Duodenal mucosa (tissue), 2 donors: ENCODE measurements around the gene AFG1L.
"Not testable (repeated sequence)": the region's sequence is repeated elsewhere in the genome, so short reads cannot be mapped to it uniquely, and the experiment has no call there.

Source experiments
- H3K27ac ChIP-seq: one replicate; pipeline ENCODE4 v1.7.0; 2013; ENCODE audit warnings: low read depth, low read length
- H3K27me3 ChIP-seq, 2 donors: one replicate each; pipeline ENCODE4 v1.7.0; 2013; ENCODE audit warnings: low read length in 2 of 2, control low read depth in 1 of 2; ENCODE audit not compliant: insufficient read depth in 2 of 2, control insufficient read depth in 1 of 2
- H3K36me3 ChIP-seq, 2 donors: one replicate each; pipeline ENCODE4 v1.7.0; 2013; ENCODE audit warnings: low read length in 2 of 2, control low read depth in 1 of 2; ENCODE audit not compliant: insufficient read depth in 2 of 2, control insufficient read depth in 1 of 2
- H3K4me1 ChIP-seq, 2 donors: one replicate each; pipeline ENCODE4 v1.7.0; 2013; ENCODE audit warnings: low read length in 2 of 2, control low read depth in 1 of 2; ENCODE audit not compliant: insufficient read depth in 2 of 2, control insufficient read depth in 1 of 2
- H3K4me3 ChIP-seq, 2 donors: one replicate each; pipeline ENCODE4 v1.7.0; 2013; ENCODE audit warnings: low read length in 2 of 2, low read depth in 1 of 2
- H3K9ac ChIP-seq, 2 donors: one replicate each; pipeline ENCODE4 v1.7.0; 2013; ENCODE audit warnings: low read length in 2 of 2, low read depth in 1 of 2
- H3K9me3 ChIP-seq, 2 donors: one replicate each; pipeline ENCODE4 v1.7.0; 2013; ENCODE audit warnings: low read length in 2 of 2, control low read depth in 1 of 2; ENCODE audit not compliant: control insufficient read depth in 1 of 2

The AFG1L gene

GRCh38 chr6:108403236-108403635 is 108.4 kb downstream of the AFG1L start:
- no peaks in the 10 kb centered on the region for H3K27me3 ChIP-seq
- no peak overlapping the region for H3K4me3 ChIP-seq
- H3K36me3 ChIP-seq = no peaks in the 10 kb centered on the region
- no peak overlapping the region for H3K9ac ChIP-seq
- no peak overlapping the region for H3K27ac ChIP-seq
- H3K9me3 ChIP-seq = no peaks in the 10 kb centered on the region
- peaks cover 3 to 6% of the 10 kb centered on the region in 2 donors for H3K4me1 ChIP-seq

GRCh38 chr6:108406943-108407342 is 112.1 kb downstream of the AFG1L start:
- Histone ChIP-seq H3K4me3 (no peak overlapping the region), H3K27me3 (no peaks in the 10 kb centered on the region), H3K4me1 (peaks cover 6 to 10% of the 10 kb centered on the region in 2 donors)

DNA sequence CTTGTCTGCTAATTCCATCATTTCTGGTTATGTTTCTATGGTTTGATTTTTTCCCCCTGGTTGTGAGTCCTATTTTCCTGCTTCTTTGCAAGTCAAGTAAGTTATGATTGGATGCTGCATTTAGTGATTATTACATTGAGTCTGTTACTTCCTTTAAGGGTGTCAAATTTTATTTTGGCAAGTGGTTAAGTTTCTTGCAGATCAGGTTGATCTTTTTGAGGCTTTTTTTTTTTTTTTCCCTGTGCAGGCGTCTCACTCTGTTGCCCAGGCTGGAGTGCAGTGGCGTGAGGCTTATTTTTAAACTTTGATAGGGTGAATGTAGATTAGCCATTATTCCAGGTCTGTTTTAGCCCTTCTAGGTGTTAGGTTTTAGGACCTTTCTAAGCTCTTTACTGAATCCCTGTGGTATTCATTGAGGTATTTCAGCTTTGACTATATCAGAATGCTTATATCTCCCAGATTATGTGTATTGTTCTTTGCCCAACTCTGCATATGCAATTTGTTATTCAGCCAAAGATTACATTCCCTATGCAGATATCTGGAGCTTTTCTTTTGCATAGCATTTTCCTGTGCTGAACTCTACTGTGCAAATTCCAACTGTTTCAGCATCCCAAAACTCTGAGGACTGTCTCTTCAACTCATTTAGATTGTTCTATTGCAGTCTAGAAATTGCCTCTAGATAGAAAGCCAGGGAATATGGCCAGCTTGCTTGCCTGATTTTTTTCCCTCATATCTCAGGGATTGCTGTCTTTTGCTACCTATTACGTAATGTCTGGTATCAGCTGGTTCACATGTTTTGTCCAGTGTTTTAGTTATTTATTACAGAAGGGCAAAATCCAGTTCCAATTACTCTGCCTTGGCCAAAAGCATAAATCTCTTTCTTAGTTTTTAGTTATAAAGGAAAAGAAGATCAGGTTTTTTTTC is 113.3 kb downstream of the AFG1L start:
- no peak overlapping the region for H3K27ac ChIP-seq

More at GRCh38 chr6:108406943-108407342, 112.1 kb downstream of the AFG1L start:
- Histone ChIP-seq H3K36me3 (no peaks in the 10 kb centered on the region), H3K27ac (no peak overlapping the region), H3K9me3 (no peaks in the 10 kb centered on the region), H3K9ac (no peak overlapping the region)

GRCh38 chr6:108408861-108409260 is 114.0 kb downstream of the AFG1L start:
- no peaks in the 10 kb centered on the region for H3K27me3 ChIP-seq
- H3K4me3 ChIP-seq = no peak overlapping the region
- no peaks in the 10 kb centered on the region for H3K9me3 ChIP-seq
- no peaks in the 10 kb centered on the region for H3K36me3 ChIP-seq
- H3K4me1 ChIP-seq = peaks cover 6 to 10% of the 10 kb centered on the region in 2 donors
- no peak overlapping the region for H3K27ac ChIP-seq
- no peak overlapping the region for H3K9ac ChIP-seq

More for the DNA sequence above, 113.3 kb downstream of the AFG1L start:
- H3K36me3 ChIP-seq = no peaks in the 10 kb centered on the region
- H3K4me1 ChIP-seq = peaks cover 6 to 10% of the 10 kb centered on the region in 2 donors
- H3K9ac ChIP-seq = no peak overlapping the region
- no peak overlapping the region for H3K4me3 ChIP-seq
- no peaks in the 10 kb centered on the region for H3K9me3 ChIP-seq
- no peaks in the 10 kb centered on the region for H3K27me3 ChIP-seq

DNA sequence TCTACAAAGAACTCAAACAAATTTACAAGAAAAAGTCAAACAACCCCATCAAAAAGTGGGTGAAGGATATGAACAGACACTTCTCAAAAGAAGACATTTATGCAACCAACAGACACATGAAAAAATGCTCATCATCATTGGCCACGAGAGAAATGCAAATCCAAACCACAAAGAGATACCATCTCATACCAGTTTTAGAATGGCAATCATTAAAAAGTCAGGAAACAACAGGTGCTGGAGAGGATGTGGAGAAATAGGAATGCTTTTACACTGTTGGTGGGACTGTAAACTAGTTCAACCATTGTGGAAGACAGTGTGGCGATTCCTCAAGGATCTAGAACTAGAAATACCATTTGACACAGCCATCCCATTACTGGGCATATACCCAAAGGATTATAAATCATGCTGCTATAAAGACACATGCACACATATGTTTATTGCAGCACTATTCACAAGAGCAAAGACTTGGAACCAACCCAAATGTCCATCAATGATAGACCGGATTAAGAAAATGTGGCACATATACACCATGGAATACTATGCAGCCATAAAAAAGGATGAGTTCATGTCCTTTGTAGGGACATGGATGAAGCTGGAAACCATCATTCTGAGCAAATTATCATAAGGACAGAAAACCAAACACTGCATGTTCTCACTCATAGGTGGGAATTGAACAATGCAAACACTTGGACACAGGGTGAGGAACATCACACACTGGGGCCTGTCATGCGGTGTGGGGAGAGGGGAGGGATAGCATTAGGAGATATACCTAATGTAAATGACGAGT is 121.4 kb downstream of the AFG1L start:
- H3K27ac ChIP-seq, H3K4me3 ChIP-seq: not testable (repeated sequence)

GRCh38 chr6:108417027-108417426 is 122.2 kb downstream of the AFG1L start:
- H3K9me3 ChIP-seq = no peaks in the 10 kb centered on the region
- no peak overlapping the region for H3K27ac ChIP-seq
- H3K36me3 ChIP-seq = no peaks in the 10 kb centered on the region
- H3K4me3 ChIP-seq = no peak overlapping the region
- H3K27me3 ChIP-seq = no peaks in the 10 kb centered on the region
- H3K4me1 ChIP-seq = no peaks in the 10 kb centered on the region
- no peak overlapping the region for H3K9ac ChIP-seq

More for the DNA sequence above, 121.4 kb downstream of the AFG1L start:
- not testable (repeated sequence) for H3K9me3 ChIP-seq, H3K9ac ChIP-seq, H3K4me1 ChIP-seq, H3K27me3 ChIP-seq, H3K36me3 ChIP-seq

- Histone ChIP-seq H3K9ac (no peak overlapping the region), H3K4me1 (peaks cover 0 to 5% of the 10 kb centered on the region in 2 donors)
Observed at GRCh38 chr6:108419474-108419873, 124.6 kb downstream of the AFG1L start.

DNA sequence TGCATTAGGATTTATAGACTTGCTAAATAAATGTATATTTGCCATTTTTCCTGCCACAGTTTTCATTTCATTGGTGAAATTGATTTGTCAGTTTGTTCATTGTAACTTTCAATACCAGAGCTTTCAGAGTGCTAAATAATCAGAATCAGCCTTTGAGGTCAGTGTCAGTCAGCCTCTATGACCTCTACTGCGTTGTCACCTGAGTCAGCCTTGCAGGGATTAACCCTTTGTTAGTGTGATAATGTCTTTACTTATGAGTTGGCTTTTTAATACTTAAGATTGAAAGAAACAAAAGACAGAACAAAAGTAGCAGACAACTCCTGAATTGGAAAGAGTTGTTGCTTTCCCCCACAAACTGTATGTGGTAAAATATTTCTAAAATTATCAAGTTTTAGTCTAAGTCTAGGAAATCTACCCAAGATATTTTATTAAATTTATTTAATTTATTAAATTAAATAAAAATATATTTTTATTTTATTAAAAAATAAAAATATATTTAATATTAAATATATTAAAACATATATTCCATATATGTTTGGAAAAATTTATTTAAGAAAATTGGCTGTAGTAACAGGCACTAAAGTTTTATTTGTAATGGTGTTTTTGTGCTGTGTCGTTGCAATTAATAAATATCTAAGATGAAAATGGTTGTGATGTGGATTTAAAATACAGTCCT is 125.2 kb downstream of the AFG1L start:
- no peak overlapping the region for H3K9ac ChIP-seq
- no peaks in the 10 kb centered on the region for H3K36me3 ChIP-seq
- no peaks in the 10 kb centered on the region for H3K27me3 ChIP-seq
- no peak overlapping the region for H3K4me3 ChIP-seq
- H3K9me3 ChIP-seq = no peaks in the 10 kb centered on the region
- peaks cover 0 to 5% of the 10 kb centered on the region in 2 donors for H3K4me1 ChIP-seq
- no peak overlapping the region for H3K27ac ChIP-seq

More at GRCh38 chr6:108419474-108419873, 124.6 kb downstream of the AFG1L start:
- Histone ChIP-seq H3K27ac (no peak overlapping the region), H3K4me3 (no peak overlapping the region), H3K36me3 (no peaks in the 10 kb centered on the region), H3K27me3 (no peaks in the 10 kb centered on the region), H3K9me3 (no peaks in the 10 kb centered on the region)

GRCh38 chr6:108421366-108421765 is 126.5 kb downstream of the AFG1L start:
- H3K9ac ChIP-seq = no peak overlapping the region
- no peaks in the 10 kb centered on the region for H3K36me3 ChIP-seq
- no peak overlapping the region for H3K4me3 ChIP-seq
- no peaks in the 10 kb centered on the region for H3K27me3 ChIP-seq
- no peaks in the 10 kb centered on the region for H3K9me3 ChIP-seq
- H3K4me1 ChIP-seq = peaks cover 0 to 5% of the 10 kb centered on the region in 2 donors
- H3K27ac ChIP-seq = no peak overlapping the region
